GM23338 (cell line): ENCODE data around the gene AKAP13. TPM values are rescaled to one million over a fixed set of nuclear protein-coding genes. Genes with fewer than 3 reads are reported as not detected.

Source experiments
- ATAC-seq: fragments of 200-7000 bp; cut with Tn5 transposase; 3 replicates; pipeline ENCODE4 v1.9.1; 2020
- DNase-seq: peaks from one replicate; pipeline ENCODE4 v3.0.0-alpha.2; 2015; ENCODE audit warnings: low spot score
- H2AFZ ChIP-seq: fragments of 200-600 bp; sonication (generic); 2 replicates; pipeline ENCODE4 v1.8.0; 2016; ENCODE audit warnings: antibody characterized with exemption, mild to moderate bottlenecking, moderate library complexity
- H3F3A ChIP-seq: fragments of 200-600 bp; sonication (generic); replicated peaks from 2 replicates; pipeline ENCODE4 v1.8.0; 2017; ENCODE audit warnings: antibody characterized with exemption, mixed run types, low read depth
- H3K27ac ChIP-seq: fragments of 200-600 bp; sonication (generic); 2 replicates; pipeline ENCODE4 v1.6.1; 2016; ENCODE audit warnings: low read depth
- H3K27me3 ChIP-seq: fragments of 200-600 bp; sonication (generic); 2 replicates; pipeline ENCODE4 v1.8.0; 2016; ENCODE audit warnings: mild to moderate bottlenecking, mixed run types, moderate library complexity; ENCODE audit not compliant: insufficient read depth
- H3K36me3 ChIP-seq: fragments of 200-600 bp; sonication (generic); 2 replicates; pipeline ENCODE4 v1.8.0; 2016; ENCODE audit warnings: mild to moderate bottlenecking; ENCODE audit not compliant: insufficient read depth
- H3K4me1 ChIP-seq: fragments of 200-600 bp; sonication (generic); 2 replicates; pipeline ENCODE4 v1.8.0; 2016; ENCODE audit warnings: mild to moderate bottlenecking, moderate library complexity; ENCODE audit not compliant: insufficient read depth
- H3K4me2 ChIP-seq: fragments of 200-600 bp; sonication (generic); 2 replicates; pipeline ENCODE4 v1.7.1; 2017; ENCODE audit warnings: mixed run types
- H3K4me3 ChIP-seq: fragments of 200-600 bp; sonication (generic); 2 replicates; pipeline ENCODE4 v1.6.1; 2016; ENCODE audit warnings: mixed run types
- H3K79me2 ChIP-seq: fragments of 200-600 bp; sonication (generic); replicated peaks from 2 replicates; pipeline ENCODE4 v1.8.0; 2017; ENCODE audit warnings: mild to moderate bottlenecking; ENCODE audit not compliant: insufficient read depth
- H3K9me2 ChIP-seq: fragments of 200-600 bp; sonication (generic); 2 replicates; pipeline ENCODE4 v1.8.0; 2017; ENCODE audit not compliant: insufficient read depth
- H4K20me1 ChIP-seq: fragments of 200-600 bp; sonication (generic); replicated peaks from 2 replicates; pipeline ENCODE4 v1.8.0; 2017; ENCODE audit warnings: mild to moderate bottlenecking; ENCODE audit not compliant: insufficient read depth
- H3K27ac Mint-ChIP-seq: 2 replicates; pipeline ENCODE4 v1.8.0; 2020; ENCODE audit warnings: inconsistent platforms, mild to moderate bottlenecking, moderate library complexity, mixed read lengths
- H3K27me3 Mint-ChIP-seq: 3 replicates; pipeline ENCODE4 v1.8.0; 2022; ENCODE audit warnings: low read depth, mild to moderate bottlenecking, moderate library complexity, mixed read lengths, inconsistent platforms; ENCODE audit not compliant: insufficient read depth, poor library complexity
- H3K36me3 Mint-ChIP-seq: 3 replicates; pipeline ENCODE4 v1.8.0; 2021; ENCODE audit warnings: low read depth, mild to moderate bottlenecking, inconsistent platforms, moderate library complexity, mixed read lengths
- H3K4me1 Mint-ChIP-seq: 3 replicates; pipeline ENCODE4 v1.8.0; 2020; ENCODE audit warnings: mild to moderate bottlenecking, inconsistent platforms, mixed read lengths
- H3K4me3 Mint-ChIP-seq: 3 replicates; pipeline ENCODE4 v1.8.0; 2021; ENCODE audit warnings: moderate library complexity, mild to moderate bottlenecking, inconsistent platforms, mixed read lengths
- H3K9me3 Mint-ChIP-seq: 3 replicates; pipeline ENCODE4 v1.8.0; 2020; ENCODE audit warnings: moderate library complexity, mild to moderate bottlenecking, inconsistent platforms, mixed read lengths
- CREB1 ChIP-seq: fragments of 250-450 bp; sonication (Bioruptor Pico); IDR thresholded peaks from 2 replicates; pipeline ENCODE4 v1.5.0; 2020; ENCODE audit warnings: low read depth, mild to moderate bottlenecking, moderate library complexity
- CTCF ChIP-seq, 2 experiments: fragments of 200-600 bp in 1 of 2; sonication (generic) in 1 of 2; conservative IDR thresholded peaks; 2 replicates each; pipeline versions ENCODE4 v1.5.1 to v1.6.1; 2016 to 2017; ENCODE audit warnings: antibody characterized with exemption in 2 of 2, low read depth in 2 of 2, mild to moderate bottlenecking in 2 of 2, moderate library complexity in 1 of 2
- ETS1 ChIP-seq: IDR thresholded peaks from 2 replicates; pipeline ENCODE4 v1.6.1; 2016; ENCODE audit warnings: antibody characterized with exemption
- EZH2 ChIP-seq: fragments of 200-600 bp; sonication (generic); IDR thresholded peaks from one replicate; pipeline ENCODE4 v1.8.0; 2017; ENCODE audit warnings: antibody characterized with exemption, mild to moderate bottlenecking, low read depth; ENCODE audit not compliant: unreplicated experiment
- EZH2phosphoT487 ChIP-seq: fragments of 200-600 bp; sonication (generic); IDR thresholded peaks from one replicate; pipeline ENCODE4 v1.8.1; 2018; ENCODE audit warnings: antibody characterized with exemption; ENCODE audit not compliant: unreplicated experiment
- JUNB ChIP-seq: IDR thresholded peaks from one replicate; pipeline ENCODE4 v1.6.1; 2016; ENCODE audit warnings: antibody characterized with exemption; ENCODE audit not compliant: unreplicated experiment
- POLR2AphosphoS5 ChIP-seq: IDR thresholded peaks from 2 replicates; pipeline ENCODE4 v1.6.1; 2016; ENCODE audit warnings: antibody characterized with exemption, low read depth
- STAT1 ChIP-seq: IDR thresholded peaks from one replicate; pipeline ENCODE4 v1.6.1; 2016; ENCODE audit warnings: antibody characterized with exemption; ENCODE audit not compliant: unreplicated experiment
- ZNF331 ChIP-seq: fragments of 250-450 bp; sonication (Bioruptor Pico); IDR thresholded peaks from 2 replicates; pipeline ENCODE4 v1.5.0; 2020; ENCODE audit warnings: low read depth, mild to moderate bottlenecking, moderate library complexity
- ZNF462 ChIP-seq: fragments of 250-450 bp; sonication (Bioruptor Pico); IDR thresholded peaks from 2 replicates; pipeline ENCODE4 v1.5.0; 2020; ENCODE audit warnings: mild to moderate bottlenecking, moderate library complexity
- polyA plus RNA-seq: library from polyadenylated mRNA; unstranded; fragments of >200 nt; fragmentation: Nextera tagmentation; extraction: Ambion mirVana; gene quantifications from 2 replicates; pipeline ENCODE4 v1.2.1, GENCODE V29; 2016
- total RNA-seq: library from RNA; depleted of rRNA; stranded (reverse); fragments of >200 nt; shearing (Covaris generic); gene quantifications from 2 replicates; pipeline ENCODE4 v1.2.3, GENCODE V29; 2014

The AKAP13 gene
- total and polyA plus RNA-seq, 2 experiments from 2014 or later: 46.2 to 60.7 TPM

- DNase-seq: no peak
- Mint-ChIP-seq H3K27ac (no peak overlapping the region), H3K9me3 (no peaks in the 10 kb centered on the region), H3K4me1 (peaks cover 34% of the 10 kb centered on the region), H3K27me3 (no peaks in the 10 kb centered on the region), H3K36me3 (no peaks in the 10 kb centered on the region), H3K4me3 (no peak overlapping the region)
- Histone ChIP-seq H3K4me1 (peaks cover 27% of the 10 kb centered on the region), H3K9me2 (no peaks in the 10 kb centered on the region), H3K27me3 (no peaks in the 10 kb centered on the region), H3K4me2 (no peak overlapping the region), H3K79me2 (peaks cover 98% of the 10 kb centered on the region), H3K36me3 (no peaks in the 10 kb centered on the region), H3K27ac (peak overlapping the region; percentile 16; the same call in 1 of the 2 replicates), H3F3A (no peaks in the 10 kb centered on the region), H3K4me3 (no peak overlapping the region), H2AFZ (no peak overlapping the region), H4K20me1 (peaks cover 27% of the 10 kb centered on the region; the same call in 1 of the 2 replicates)
- TF ChIP-seq EZH2: no peak
- TF ChIP-seq CTCF (conservative IDR thresholded peaks at IDR 0.05; ENCODE audit: low read depth in 2 of 2): no peak
- no peak for TF ChIP-seq EZH2phosphoT487
- TF ChIP-seq ETS1: no peak
- no peak for TF ChIP-seq ZNF331 (CRISPR knock-in tag)
- no peak for ATAC-seq
Measured at GRCh38 chr15:85401108-85401774, 20.8 kb downstream of the AKAP13 start.

GRCh38 chr15:85402195-85402881 lies 21.9 kb downstream of the AKAP13 start:
- Mint-ChIP-seq H3K9me3 (no peaks in the 10 kb centered on the region), H3K27me3 (no peaks in the 10 kb centered on the region), H3K36me3 (no peaks in the 10 kb centered on the region), H3K27ac (no peak overlapping the region), H3K4me1 (peaks cover 39% of the 10 kb centered on the region), H3K4me3 (no peak overlapping the region)
- no peaks in the 10 kb centered on the region for H3K36me3 ChIP-seq
- peaks cover 34% of the 10 kb centered on the region; the same call in 1 of the 2 replicates for H4K20me1 ChIP-seq
- peaks cover 27% of the 10 kb centered on the region for H3K4me1 ChIP-seq
- H3F3A ChIP-seq: no peaks in the 10 kb centered on the region
- peak overlapping the region; percentile 24; the same call in 1 of the 2 replicates for H3K27ac ChIP-seq
- H3K4me2 ChIP-seq: 0 out of 2 replicates have a peak overlapping the region, but pooled peaks have one; percentile 10
- H3K9me2 ChIP-seq: no peaks in the 10 kb centered on the region
- no peak overlapping the region for H2AFZ ChIP-seq
- no peak for DNase-seq
- no peak overlapping the region for H3K4me3 ChIP-seq
- ATAC-seq: peak; percentile 49
- peaks cover 98% of the 10 kb centered on the region for H3K79me2 ChIP-seq
- H3K27me3 ChIP-seq: no peaks in the 10 kb centered on the region
- no peak for TF ChIP-seq POLR2AphosphoS5
- no peak for TF ChIP-seq JUNB
- no peak for TF ChIP-seq STAT1
- no peak for TF ChIP-seq CREB1 (CRISPR knock-in tag)
- TF ChIP-seq ETS1: no peak
- no peak for TF ChIP-seq ZNF462
